ENCODE data around the gene MINDY3. TPM values are rescaled to one million over a fixed set of nuclear protein-coding genes. Genes with fewer than 3 reads are reported as not detected.

Gene MINDY3
- total RNA-seq, 5 donors from 2014 or later (not counting 1 experiment from before 2014, with no cell fraction given): 23.6 to 38.0 (median 29.0) TPM

- H3K27me3 Mint-ChIP-seq: peaks cover 23 to 27% of the 10 kb centered on the region in 2 donors
- peaks cover 0 to 3% of the 10 kb centered on the region in 2 experiments for H3K27me3 ChIP-seq (replicated peaks in 1 of 2; ENCODE audit: control insufficient read depth in 2 of 2, extremely low read depth in 1 of 2, insufficient read depth in 2 of 2, low read length in 1 of 2)
- H3K4me1 ChIP-seq (ENCODE audit: control insufficient read depth in 1 of 2, extremely low read depth in 1 of 2, insufficient read depth in 2 of 2, low read length in 2 of 2): peaks cover 5 to 10% of the 10 kb centered on the region in 2 experiments
- no peaks in the 10 kb centered on the region for H3K36me3 ChIP-seq (ENCODE audit: control insufficient read depth in 2 of 2, extremely low read depth in 1 of 2, insufficient read depth in 1 of 2, low read length in 1 of 2)
- no peaks in the 10 kb centered on the region for H3K9me3 ChIP-seq
- no peaks in the 10 kb centered on the region for H3K9me3 Mint-ChIP-seq
- H3K27ac Mint-ChIP-seq: peak overlapping the region; percentile 90
- WGBS (ENCODE audit: insufficient coverage): no CpG with 5 or more reads among the region's 8 CpGs
- H3K27ac ChIP-seq (ENCODE audit: low read length): peak overlapping the region; percentile 58
- POLR2A ChIA-PET: no interaction called here
- DNase-seq (no peak), ATAC-seq (replicated peaks in 1 of 4) (no peak)
- H3K4me3 ChIP-seq (ENCODE audit: control insufficient read depth in 1 of 2, extremely low read depth in 1 of 2, low read length in 1 of 2): peak overlapping the region; percentile 85 to 99
- CTCF ChIA-PET: interaction anchor here in 1 of 2 donors (0.9 kb wide), 1 partner anchor 22 kb away, joined by 3 read pairs; no protein-coding TSS in a partner anchor
- H3K4me1 Mint-ChIP-seq: peaks cover 40 to 42% (median 41%) of the 10 kb centered on the region in 3 donors
- peaks cover 10% of the 10 kb centered on the region for H3K36me3 Mint-ChIP-seq
- H3K4me3 Mint-ChIP-seq: peak overlapping the region; percentile 98 to 99 (median 98)
Measured at GRCh38 chr10:15860692-15861201, 440 bp upstream of the MINDY3 start.

GRCh38 chr10:15859509-15859905, 800 bp downstream of the MINDY3 start:
- peak overlapping the region; percentile 98 to 99 (median 98) for H3K4me3 Mint-ChIP-seq
- WGBS (ENCODE audit: insufficient coverage): 14% methylated on average over 2 of the region's 10 CpGs
- peaks cover 49 to 53% (median 51%) of the 10 kb centered on the region in 3 donors for H3K4me1 Mint-ChIP-seq

DNA sequence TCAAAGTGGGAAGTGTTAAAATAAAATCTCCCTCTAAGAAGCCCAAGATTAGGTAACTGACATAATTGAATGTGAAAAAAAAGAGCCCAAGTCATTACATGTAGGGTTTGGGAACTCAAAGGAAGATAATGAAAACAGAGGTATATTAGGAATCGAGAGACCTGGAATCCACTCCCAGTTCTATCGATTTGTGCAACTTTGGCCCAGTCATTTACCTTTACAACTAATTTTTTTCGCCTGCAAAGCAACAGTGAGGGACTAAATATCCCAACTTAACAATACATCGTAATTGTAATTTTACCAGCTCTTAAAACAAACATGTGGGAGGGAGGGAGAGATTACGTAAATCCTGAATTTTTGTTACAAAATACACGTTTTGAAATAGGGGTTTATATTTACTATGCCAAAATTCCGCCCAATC, 1.4 kb downstream of the MINDY3 start:
- no peak for DNase-seq
- no peak overlapping the region for H3K27ac ChIP-seq (ENCODE audit: low read length)
- H3K4me1 ChIP-seq (ENCODE audit: control insufficient read depth in 1 of 2, extremely low read depth in 1 of 2, insufficient read depth in 2 of 2, low read length in 2 of 2): peaks cover 5 to 10% of the 10 kb centered on the region in 2 experiments
- Mint-ChIP-seq H3K4me1 (peaks cover 55 to 58% (median 56%) of the 10 kb centered on the region in 3 donors), H3K4me3 (peak overlapping the region; percentile 98 to 99 (median 98)), H3K9me3 (no peaks in the 10 kb centered on the region), H3K36me3 (peaks cover 21% of the 10 kb centered on the region), H3K27me3 (peaks cover 7 to 9% of the 10 kb centered on the region in 2 donors), H3K27ac (no peak overlapping the region)
- H3K27me3 ChIP-seq (replicated peaks in 1 of 2; ENCODE audit: control insufficient read depth in 2 of 2, extremely low read depth in 1 of 2, insufficient read depth in 2 of 2, low read length in 1 of 2): no peaks in the 10 kb centered on the region
- no peak for ATAC-seq (replicated peaks in 1 of 4)
- ChIA-PET CTCF (no interaction called here), POLR2A (interaction anchor here in 1 of 2 donors (0.6 kb wide), 1 partner anchor 10 kb away, joined by 3 read pairs; no protein-coding TSS in a partner anchor)
- H3K36me3 ChIP-seq (ENCODE audit: control insufficient read depth in 2 of 2, extremely low read depth in 1 of 2, insufficient read depth in 1 of 2, low read length in 1 of 2): no peaks in the 10 kb centered on the region
- WGBS (ENCODE audit: insufficient coverage): no CpG with 5 or more reads among the region's 7 CpGs
- no peak overlapping the region for H3K4me3 ChIP-seq (ENCODE audit: control insufficient read depth in 1 of 2, extremely low read depth in 1 of 2, low read length in 1 of 2)
- H3K9me3 ChIP-seq: no peaks in the 10 kb centered on the region

More at GRCh38 chr10:15859509-15859905, 800 bp downstream of the MINDY3 start:
- Histone ChIP-seq H3K36me3 (ENCODE audit: control insufficient read depth in 2 of 2, extremely low read depth in 1 of 2, insufficient read depth in 1 of 2, low read length in 1 of 2) (no peaks in the 10 kb centered on the region), H3K27ac (ENCODE audit: low read length) (no peak overlapping the region), H3K27me3 (replicated peaks in 1 of 2; ENCODE audit: control insufficient read depth in 2 of 2, extremely low read depth in 1 of 2, insufficient read depth in 2 of 2, low read length in 1 of 2) (no peaks in the 10 kb centered on the region), H3K4me1 (ENCODE audit: control insufficient read depth in 1 of 2, extremely low read depth in 1 of 2, insufficient read depth in 2 of 2, low read length in 2 of 2) (peaks cover 5 to 10% of the 10 kb centered on the region in 2 experiments), H3K9me3 (no peaks in the 10 kb centered on the region), H3K4me3 (ENCODE audit: control insufficient read depth in 1 of 2, extremely low read depth in 1 of 2, low read length in 1 of 2) (peak overlapping the region; percentile 85 to 99)
- H3K36me3 Mint-ChIP-seq: peaks cover 14% of the 10 kb centered on the region
- CTCF ChIA-PET: interaction anchor here (0.6 to 1.0 kb wide), 2 partner anchors 28 to 1243 kb away, joined by 3 to 4 read pairs; no protein-coding TSS in a partner anchor
- peaks cover 13 to 14% of the 10 kb centered on the region in 2 donors for H3K27me3 Mint-ChIP-seq
- peak overlapping the region; percentile 90 for H3K27ac Mint-ChIP-seq
- ATAC-seq (replicated peaks in 1 of 4): no peak
- no peaks in the 10 kb centered on the region for H3K9me3 Mint-ChIP-seq
- no peak for DNase-seq
- POLR2A ChIA-PET: interaction anchor here in 1 of 2 donors (0.6 kb wide), 1 partner anchor 1347 kb away, joined by 3 read pairs; no protein-coding TSS in a partner anchor

- H3K4me3 Mint-ChIP-seq: peak overlapping the region in 1 of 3 donors; percentile 99
Measured at GRCh38 chr10:15857107-15857575, 3.2 kb downstream of the MINDY3 start.

GRCh38 chr10:15856328-15857015, 3.8 kb downstream of the MINDY3 start:
- WGBS (ENCODE audit: insufficient coverage): no CpG with 5 or more reads among the region's 4 CpGs
- no peaks in the 10 kb centered on the region for H3K27me3 Mint-ChIP-seq
- H3K4me3 Mint-ChIP-seq: no peak overlapping the region
- H3K9me3 Mint-ChIP-seq: peaks cover 4 to 9% (median 8%) of the 10 kb centered on the region in 3 donors
- CTCF ChIA-PET: interaction anchor here (0.6 to 1.1 kb wide), 4 partner anchors 8 to 1794 kb away, joined by 3 to 6 read pairs (median 3); no protein-coding TSS in a partner anchor
- H3K36me3 ChIP-seq (ENCODE audit: control insufficient read depth in 2 of 2, extremely low read depth in 1 of 2, insufficient read depth in 1 of 2, low read length in 1 of 2): no peaks in the 10 kb centered on the region
- POLR2A ChIA-PET: no interaction called here
- H3K27ac ChIP-seq (ENCODE audit: low read length): no peak overlapping the region
- ATAC-seq (replicated peaks in 1 of 4) (no peak), DNase-seq (no peak)
- H3K36me3 Mint-ChIP-seq: peaks cover 41% of the 10 kb centered on the region
- H3K27ac Mint-ChIP-seq: no peak overlapping the region
- H3K9me3 ChIP-seq: peaks cover 4% of the 10 kb centered on the region
- H3K4me1 Mint-ChIP-seq: peaks cover 69 to 70% (median 70%) of the 10 kb centered on the region in 3 donors
- H3K4me3 ChIP-seq (ENCODE audit: control insufficient read depth in 1 of 2, extremely low read depth in 1 of 2, low read length in 1 of 2): no peak overlapping the region
- no peaks in the 10 kb centered on the region for H3K27me3 ChIP-seq (replicated peaks in 1 of 2; ENCODE audit: control insufficient read depth in 2 of 2, extremely low read depth in 1 of 2, insufficient read depth in 2 of 2, low read length in 1 of 2)
- peaks cover 5 to 10% of the 10 kb centered on the region in 2 experiments for H3K4me1 ChIP-seq (ENCODE audit: control insufficient read depth in 1 of 2, extremely low read depth in 1 of 2, insufficient read depth in 2 of 2, low read length in 2 of 2)

More at GRCh38 chr10:15857107-15857575, 3.2 kb downstream of the MINDY3 start:
- Histone ChIP-seq H3K27ac (ENCODE audit: low read length) (no peak overlapping the region), H3K4me1 (ENCODE audit: control insufficient read depth in 1 of 2, extremely low read depth in 1 of 2, insufficient read depth in 2 of 2, low read length in 2 of 2) (peaks cover 5 to 10% of the 10 kb centered on the region in 2 experiments), H3K4me3 (ENCODE audit: control insufficient read depth in 1 of 2, extremely low read depth in 1 of 2, low read length in 1 of 2) (no peak overlapping the region), H3K27me3 (replicated peaks in 1 of 2; ENCODE audit: control insufficient read depth in 2 of 2, extremely low read depth in 1 of 2, insufficient read depth in 2 of 2, low read length in 1 of 2) (no peaks in the 10 kb centered on the region), H3K9me3 (no peaks in the 10 kb centered on the region), H3K36me3 (ENCODE audit: control insufficient read depth in 2 of 2, extremely low read depth in 1 of 2, insufficient read depth in 1 of 2, low read length in 1 of 2) (no peaks in the 10 kb centered on the region)
- peaks cover 34% of the 10 kb centered on the region for H3K36me3 Mint-ChIP-seq
- peaks cover 65 to 66% (median 65%) of the 10 kb centered on the region in 3 donors for H3K4me1 Mint-ChIP-seq
- H3K27ac Mint-ChIP-seq: no peak overlapping the region
- H3K9me3 Mint-ChIP-seq: peaks cover 2% of the 10 kb centered on the region in 3 donors
- POLR2A ChIA-PET: no interaction called here
- DNase-seq (no peak), ATAC-seq (replicated peaks in 1 of 4) (no peak)
- no CpG with 5 or more reads among the region's 2 CpGs for WGBS (ENCODE audit: insufficient coverage)
- H3K27me3 Mint-ChIP-seq: peaks cover 0 to 2% of the 10 kb centered on the region in 2 donors
- CTCF ChIA-PET: interaction anchor here (0.6 to 1.1 kb wide), 2 partner anchors 9 to 15 kb away, joined by 3 to 6 read pairs; no protein-coding TSS in a partner anchor

DNA sequence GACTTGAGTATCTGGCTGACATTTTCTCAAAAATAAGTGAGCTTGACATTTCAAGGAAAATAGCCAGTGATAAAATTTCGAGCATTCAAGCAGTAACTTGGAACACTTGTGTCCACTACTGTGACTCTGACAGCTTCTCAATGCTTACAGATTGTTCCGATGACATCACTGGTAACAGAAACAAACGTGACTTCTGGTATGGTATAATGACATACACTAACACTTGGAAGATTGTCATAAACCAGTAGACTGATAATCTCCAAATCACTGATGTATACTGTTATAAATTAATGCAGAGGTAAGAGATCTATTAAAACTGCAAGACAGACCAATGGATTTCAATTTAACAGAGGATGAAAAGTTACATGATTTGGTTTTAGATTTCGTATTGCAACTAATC, 6.5 kb downstream of the MINDY3 start:
- Histone ChIP-seq H3K9me3 (peaks cover 7% of the 10 kb centered on the region), H3K4me1 (ENCODE audit: control insufficient read depth in 1 of 2, extremely low read depth in 1 of 2, insufficient read depth in 2 of 2, low read length in 2 of 2) (peaks cover 0 to under 1% of the 10 kb centered on the region in 2 experiments), H3K36me3 (ENCODE audit: control insufficient read depth in 2 of 2, extremely low read depth in 1 of 2, insufficient read depth in 1 of 2, low read length in 1 of 2) (peaks cover 0 to 3% of the 10 kb centered on the region in 2 donors), H3K4me3 (ENCODE audit: control insufficient read depth in 1 of 2, extremely low read depth in 1 of 2, low read length in 1 of 2) (no peak overlapping the region), H3K27me3 (replicated peaks in 1 of 2; ENCODE audit: control insufficient read depth in 2 of 2, extremely low read depth in 1 of 2, insufficient read depth in 2 of 2, low read length in 1 of 2) (no peaks in the 10 kb centered on the region), H3K27ac (ENCODE audit: low read length) (no peak overlapping the region)
- peaks cover 12 to 25% (median 24%) of the 10 kb centered on the region in 3 donors for H3K9me3 Mint-ChIP-seq
- H3K36me3 Mint-ChIP-seq: peaks cover 68% of the 10 kb centered on the region
- ChIA-PET CTCF (interaction anchor here in 1 of 2 donors (0.6 to 0.8 kb wide), 2 partner anchors 9 to 1586 kb away, joined by 3 to 5 read pairs; no protein-coding TSS in a partner anchor), POLR2A (interaction anchor here in 1 of 2 donors (0.6 kb wide), 1 partner anchor 1892 kb away, joined by 3 read pairs; no protein-coding TSS in a partner anchor)
- ATAC-seq (replicated peaks in 1 of 4) (no peak), DNase-seq (no peak)
- no peak overlapping the region for H3K4me3 Mint-ChIP-seq
- WGBS (ENCODE audit: insufficient coverage): 91% methylated on average over 1 of the region's 4 CpGs
- no peaks in the 10 kb centered on the region for H3K27me3 Mint-ChIP-seq
- no peak overlapping the region for H3K27ac Mint-ChIP-seq
- peaks cover 56 to 66% (median 59%) of the 10 kb centered on the region in 3 donors for H3K4me1 Mint-ChIP-seq
